ENCODE measurements around the gene GKN2.
"Not testable (repeated sequence)": the region's sequence is repeated elsewhere in the genome, so short reads cannot be mapped to it uniquely, and the experiment has no call there.

GKN2 gene

DNA sequence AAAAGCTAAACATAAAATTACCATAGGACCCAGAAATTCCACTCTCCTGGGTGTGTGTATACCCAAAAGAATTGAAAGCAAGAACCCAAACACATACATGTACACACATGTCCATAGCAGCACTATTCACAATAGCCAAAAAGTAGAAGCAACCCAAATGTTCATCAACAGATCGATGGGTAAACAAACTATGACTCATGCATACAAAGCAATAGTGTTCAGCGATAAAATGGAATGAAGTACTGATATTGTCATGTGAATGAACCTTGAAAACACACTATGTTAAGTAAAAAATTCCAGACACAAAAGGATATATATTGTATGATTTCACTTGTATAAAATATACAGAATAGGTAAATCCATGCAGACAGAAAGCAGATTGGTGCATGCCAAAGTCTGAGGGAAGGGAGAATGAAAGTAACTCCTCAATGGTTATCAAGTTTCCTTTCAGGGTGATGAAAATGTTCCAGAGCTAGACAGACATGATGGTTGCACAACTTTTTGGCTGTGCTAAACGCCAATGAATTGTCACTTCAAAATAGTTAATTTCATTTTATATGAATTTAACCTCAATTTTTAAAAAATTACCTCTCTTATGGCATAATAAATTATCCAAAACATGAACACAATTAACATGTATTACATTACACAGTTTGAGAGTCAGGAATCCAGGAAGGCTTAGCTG lies 35.5 kb downstream of the GKN2 start:
- no peak for DNase-seq

- no peak for DNase-seq
These were observed 36.5 kb downstream of the GKN2 start for GRCh38 chr2:68916226-68916625.

DNA sequence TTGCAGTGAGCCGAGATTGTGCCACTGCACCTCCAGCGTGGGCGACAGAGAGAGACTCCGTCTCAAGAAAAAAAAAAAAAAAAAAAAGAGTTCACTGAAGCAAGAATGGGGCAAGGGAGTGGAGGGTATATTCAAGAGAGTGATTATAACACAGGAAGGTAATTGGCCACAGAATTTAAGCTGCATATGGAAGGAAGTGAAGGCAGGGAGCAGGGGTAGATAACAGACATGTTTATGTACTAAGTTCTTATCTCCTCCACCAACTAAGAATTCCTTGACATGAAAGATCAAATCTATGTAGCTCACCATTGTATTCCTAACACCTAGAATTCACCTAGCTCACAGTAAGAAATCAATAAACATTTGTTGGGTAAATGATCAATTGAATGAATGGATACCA lies 37.3 kb downstream of the GKN2 start:
- DNase-seq = no peak

- DNase-seq = no peak
These were observed 39.3 kb downstream of the GKN2 start for GRCh38 chr2:68913359-68913758.

GRCh38 chr2:68912732-68913131 lies 40.0 kb downstream of the GKN2 start:
- DNase-seq = no peak

GRCh38 chr2:68912111-68912510 lies 40.6 kb downstream of the GKN2 start:
- no peak for DNase-seq

DNA sequence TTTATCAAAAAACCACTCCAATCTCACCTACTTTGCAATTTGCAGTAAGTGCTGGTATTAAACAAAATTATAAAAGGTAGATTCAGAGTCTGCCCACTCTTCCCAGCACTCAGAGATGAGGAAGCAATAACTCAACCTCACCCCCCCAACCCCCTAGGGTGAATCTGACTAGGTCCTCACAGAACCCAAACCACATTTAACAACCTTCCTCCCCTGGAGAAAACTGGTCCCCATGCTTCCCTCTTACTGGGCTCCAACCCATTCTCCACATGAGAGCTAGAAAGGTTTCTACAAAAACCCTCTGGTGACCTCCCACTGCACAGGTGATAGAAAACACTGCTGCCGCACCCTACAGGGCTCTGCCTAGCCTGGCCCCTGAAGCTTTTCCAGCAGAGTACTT lies 41.0 kb downstream of the GKN2 start:
- DNase-seq = no peak

- no peak for DNase-seq
These were observed 41.4 kb downstream of the GKN2 start for GRCh38 chr2:68911246-68911645.

GRCh38 chr2:68909793-68910674 lies 42.7 kb downstream of the GKN2 start:
- DNase-seq = peak; percentile 4 to 56 (median 40)

DNA sequence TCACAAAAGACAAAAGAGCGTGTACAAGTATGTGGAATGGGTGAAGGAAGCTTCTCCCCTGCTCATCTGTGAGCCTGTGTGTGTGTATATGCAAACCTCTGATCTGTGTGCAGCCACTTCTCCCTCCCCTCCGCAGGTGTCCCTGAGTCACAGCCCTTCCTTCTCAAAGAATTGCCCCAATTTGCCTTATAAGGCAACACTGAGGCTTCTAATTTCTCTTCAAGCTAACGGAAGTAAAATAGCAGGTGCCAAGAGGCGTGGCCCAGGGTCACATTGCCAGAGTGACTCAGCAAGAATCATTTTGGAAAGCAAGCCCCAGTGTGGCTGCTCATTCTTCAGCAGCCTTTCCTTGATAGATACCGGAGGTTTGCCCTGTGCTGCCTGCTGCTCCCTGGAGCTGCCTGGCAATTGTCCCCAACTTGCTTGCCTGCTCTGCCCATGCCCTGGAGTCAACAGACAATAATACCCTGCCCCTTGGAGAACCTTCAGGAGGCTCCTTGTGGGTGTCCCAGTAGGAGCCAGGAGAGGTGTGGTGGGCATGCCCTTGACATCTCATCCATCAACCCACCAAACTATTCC lies 44.2 kb downstream of the GKN2 start:
- peak; percentile 8 to 67 (median 44) for DNase-seq

DNA sequence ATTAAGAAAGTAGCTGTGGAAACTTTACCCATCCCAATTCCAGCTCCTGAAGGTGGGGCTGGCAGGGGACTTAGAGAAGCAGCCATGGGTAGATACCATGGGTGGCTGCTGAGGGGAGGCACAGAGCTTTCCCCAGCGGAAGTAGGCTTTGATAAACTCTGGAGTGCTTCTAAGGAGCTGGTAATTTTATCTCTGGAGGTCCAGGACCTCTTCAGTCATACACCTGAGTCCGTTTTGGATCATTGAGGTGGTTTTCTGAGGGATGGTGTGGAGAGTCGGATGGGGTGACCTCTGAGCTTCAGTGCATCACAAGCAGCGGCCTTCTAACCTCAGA lies 44.8 kb downstream of the GKN2 start:
- no peak for DNase-seq

GRCh38 chr2:68907232-68907919 lies 45.3 kb downstream of the GKN2 start:
- DNase-seq = no peak

DNA sequence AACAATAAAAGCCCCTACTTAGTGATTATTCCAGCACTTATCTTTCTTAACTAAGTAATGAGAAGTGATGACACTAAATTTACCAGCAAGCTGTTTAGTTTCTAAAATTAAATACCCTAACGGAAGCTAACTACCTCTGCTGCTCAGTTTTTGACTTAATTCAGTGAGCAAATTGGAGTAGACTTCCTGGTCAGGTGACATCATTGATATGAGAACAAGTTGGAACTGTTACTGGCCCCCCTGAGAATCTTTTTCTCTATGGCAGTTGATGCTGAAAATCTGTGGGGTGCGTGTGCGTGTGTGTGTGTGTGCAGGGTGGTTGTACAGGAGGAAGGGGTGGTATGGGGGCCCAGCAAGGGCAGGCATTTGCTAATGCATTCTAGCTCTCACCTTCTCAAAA lies 46.0 kb downstream of the GKN2 start:
- DNase-seq = no peak

DNA sequence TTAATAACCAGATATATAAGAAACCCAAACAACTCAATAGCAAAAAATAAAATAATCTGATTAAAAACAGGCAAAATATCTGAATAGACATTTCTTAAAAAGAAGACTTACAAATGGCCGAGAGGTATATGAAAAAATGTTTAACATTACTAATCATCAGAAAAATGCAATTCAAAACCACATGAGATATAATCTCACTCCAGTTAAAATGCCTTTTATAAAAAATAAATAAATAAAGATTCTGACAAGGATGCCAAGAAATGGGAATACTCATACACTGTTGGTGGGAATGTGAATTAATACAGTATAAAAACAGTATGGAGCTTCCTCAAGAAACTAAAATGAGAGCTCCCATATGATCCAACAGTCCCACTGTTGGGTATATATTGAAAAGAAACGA lies 47.6 kb downstream of the GKN2 start:
- DNase-seq = no peak

- DNase-seq = no peak
These were observed 51.1 kb downstream of the GKN2 start for GRCh38 chr2:68901561-68901960.

GRCh38 chr2:68901199-68901514 lies 51.5 kb downstream of the GKN2 start:
- DNase-seq = no peak

- no peak for DNase-seq
These were observed 52.0 kb downstream of the GKN2 start for GRCh38 chr2:68900496-68901198.

- not testable (repeated sequence) for DNase-seq
These were observed 56.7 kb downstream of the GKN2 start for GRCh38 chr2:68895981-68896380.
